GM10248 (cell line): ENCODE data around the gene GOSR1.

Source experiments
- CTCF ChIA-PET: fragments of 300-600 bp; sonication (Branson Sonifier 250); formaldehyde crosslinking; extraction: SDS; loops from one replicate; lab custom pipeline; 2021; ENCODE audit warnings: antibody characterized with exemption; lab: Yijun Ruan, JAX
- POLR2A ChIA-PET: fragments of 350-650 bp; sonication (Branson Sonifier 250); formaldehyde crosslinking; extraction: SDS; loops from one replicate; lab custom pipeline; 2020; ENCODE audit warnings: antibody characterized with exemption; lab: Yijun Ruan, JAX
- DNase-seq: peaks from one replicate; pipeline ENCODE4 v3.0.0; 2012; ENCODE audit errors: extremely low spot score
- CTCF ChIP-seq: IDR thresholded peaks from 2 replicates; pipeline ENCODE4 v1.5.1; 2012; ENCODE audit warnings: mild to moderate bottlenecking, low read depth; ENCODE audit errors: extremely low read depth, missing control alignments, control extremely low read depth

GOSR1 gene

GRCh38 chr17:30493780-30494179, 16.6 kb downstream of the GOSR1 start:
- ChIA-PET POLR2A (no interaction called here), CTCF (interaction anchor here (1.3 to 2.0 kb wide), 2 partner anchors 17 kb away, joined by 3 to 5 read pairs; no protein-coding TSS in a partner anchor)
- no peak for TF ChIP-seq CTCF
- no peak for DNase-seq

- no peak for TF ChIP-seq CTCF
- no peak for DNase-seq
- ChIA-PET CTCF (no interaction called here), POLR2A (no interaction called here)
Observed at GRCh38 chr17:30495586-30495985, 18.4 kb downstream of the GOSR1 start.

- DNase-seq, result no peak
- ChIA-PET CTCF (no interaction called here), POLR2A (no interaction called here)
Observed at GRCh38 chr17:30503558-30503957, 26.4 kb downstream of the GOSR1 start.

GRCh38 chr17:30505868-30506417, 28.7 kb downstream of the GOSR1 start:
- ChIA-PET CTCF (interaction anchor here (1.9 kb wide), 1 partner anchor 29 kb away, joined by 7 read pairs; the partner anchor contains the start of gene GOSR1), POLR2A (no interaction called here)
- TF ChIP-seq CTCF, result no peak

More at GRCh38 chr17:30503558-30503957, 26.4 kb downstream of the GOSR1 start:
- TF ChIP-seq CTCF, result no peak

GRCh38 chr17:30506481-30506880, 29.3 kb downstream of the GOSR1 start:
- ChIA-PET CTCF (interaction anchor here (1.9 kb wide), 1 partner anchor 29 kb away, joined by 7 read pairs; the partner anchor contains the start of gene GOSR1), POLR2A (no interaction called here)
- DNase-seq, result no peak
- no peak for TF ChIP-seq CTCF

More at GRCh38 chr17:30505868-30506417, 28.7 kb downstream of the GOSR1 start:
- DNase-seq, result no peak

- no peak for TF ChIP-seq CTCF
- ChIA-PET POLR2A (no interaction called here), CTCF (interaction anchor here (2.0 kb wide), 1 partner anchor 36 kb away, joined by 7 read pairs; the partner anchor contains the start of gene GOSR1)
- no peak for DNase-seq
Observed at GRCh38 chr17:30513346-30513745, 36.1 kb downstream of the GOSR1 start.
